ENCODE data around the gene CTSK.

Gene CTSK

GRCh38 chr1:150751443-150751842, 56.6 kb downstream of the CTSK start:
- DNase-seq: no peak

DNA sequence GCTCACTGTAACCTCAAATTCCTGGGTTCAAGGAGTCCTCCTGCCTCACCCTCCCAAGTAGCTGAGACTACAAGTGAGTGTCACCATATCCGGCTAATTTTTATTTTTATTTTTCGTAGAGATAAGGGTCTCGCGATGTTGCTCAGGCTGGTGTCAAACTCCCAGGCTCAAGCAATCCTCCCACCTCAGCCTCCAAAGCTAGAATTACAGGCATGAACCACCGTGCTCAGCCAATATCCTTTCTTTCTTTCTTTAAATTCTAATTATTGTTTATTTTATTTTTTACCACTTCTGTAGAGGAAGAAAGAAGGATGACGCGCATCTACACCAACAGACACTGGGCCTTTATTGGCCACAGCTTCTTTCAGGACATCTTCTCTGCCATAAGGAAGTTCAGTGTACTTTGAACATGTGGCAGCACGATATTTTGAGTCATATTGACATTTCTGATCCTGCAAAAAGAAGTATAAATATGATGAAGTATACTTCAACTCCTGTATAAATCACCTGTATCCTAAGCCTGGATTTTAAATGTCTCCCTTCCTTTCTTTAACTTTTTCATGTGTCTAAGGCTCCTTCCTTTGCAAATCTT, 58.2 kb downstream of the CTSK start:
- DNase-seq: no peak

GRCh38 chr1:150748878-150749719, 59.0 kb downstream of the CTSK start:
- DNase-seq: no peak

Data from stimulated activated CD4-positive, alpha-beta T cell treated with anti-CD3 and anti-CD28 coated beads, Interleukin-4, amount 100 ng/mL, for 4 hours (primary cell).